GM18951 (cell line): ENCODE data around the gene KRT38.

ENCODE experiments used
- POLR2A ChIP-seq: IDR thresholded peaks from 4 replicates; pipeline ENCODE4 v1.6.1; 2011; ENCODE audit warnings: mild to moderate bottlenecking; ENCODE audit not compliant: insufficient read length, insufficient read depth; ENCODE audit errors: extremely low read depth
- in situ Hi-C: fragments of 300-500 bp; cut with MboI; formaldehyde crosslinking; loops from one replicate; pipeline ENCODE4 v1.12.0; 2022; ENCODE audit warnings: low sequenced_read_pairs, mixed read lengths, inconsistent platforms; ENCODE audit not compliant: unreplicated experiment

KRT38 gene

GRCh38 chr17:41474863-41475262 lies 34.1 kb upstream of the KRT38 start:
- TF ChIP-seq POLR2A: no peak
- in situ Hi-C loops: no loop called here

- TF ChIP-seq POLR2A: no peak
- in situ Hi-C loops: no loop called here
Measured at GRCh38 chr17:41468346-41468745, 27.6 kb upstream of the KRT38 start.

GRCh38 chr17:41467561-41467960 lies 26.8 kb upstream of the KRT38 start:
- TF ChIP-seq POLR2A: no peak
- in situ Hi-C loops: no loop called here

- in situ Hi-C loops: no loop called here
- no peak for TF ChIP-seq POLR2A
Measured at GRCh38 chr17:41466988-41467387, 26.2 kb upstream of the KRT38 start, which contains the start of gene KRT32. TSS of gene KRT32 (minus strand) at chr17:41467386. CDS start at chr17:41467325, 61 bp downstream.

- in situ Hi-C loops: no loop called here
Measured at GRCh38 chr17:41464682-41465081, 23.9 kb upstream of the KRT38 start.

GRCh38 chr17:41464173-41464572 lies 23.4 kb upstream of the KRT38 start:
- TF ChIP-seq POLR2A: no peak
- in situ Hi-C loops: no loop called here

More at GRCh38 chr17:41464682-41465081, 23.9 kb upstream of the KRT38 start:
- no peak for TF ChIP-seq POLR2A

GRCh38 chr17:41463746-41464145 lies 23.0 kb upstream of the KRT38 start:
- in situ Hi-C loops: no loop called here
- TF ChIP-seq POLR2A: no peak

- in situ Hi-C loops: no loop called here
- TF ChIP-seq POLR2A: no peak
Measured at GRCh38 chr17:41462705-41463104, 21.9 kb upstream of the KRT38 start.

- in situ Hi-C loops: no loop called here
- TF ChIP-seq POLR2A: no peak
Measured at GRCh38 chr17:41457676-41458075, 16.9 kb upstream of the KRT38 start.

- in situ Hi-C loops: no loop called here
- TF ChIP-seq POLR2A: no peak
Measured at GRCh38 chr17:41456204-41456603, 15.4 kb upstream of the KRT38 start.

- in situ Hi-C loops: no loop called here
- no peak for TF ChIP-seq POLR2A
Measured at GRCh38 chr17:41455236-41455635, 14.5 kb upstream of the KRT38 start.

GRCh38 chr17:41453066-41453465 lies 12.3 kb upstream of the KRT38 start:
- in situ Hi-C loops: no loop called here

GRCh38 chr17:41452281-41452680 lies 11.5 kb upstream of the KRT38 start:
- TF ChIP-seq POLR2A: no peak
- in situ Hi-C loops: no loop called here

More at GRCh38 chr17:41453066-41453465, 12.3 kb upstream of the KRT38 start:
- no peak for TF ChIP-seq POLR2A

- in situ Hi-C loops: no loop called here
- no peak for TF ChIP-seq POLR2A
Measured at GRCh38 chr17:41451154-41451728, 10.5 kb upstream of the KRT38 start.

GRCh38 chr17:41449008-41449407 lies 8.2 kb upstream of the KRT38 start:
- in situ Hi-C loops: no loop called here
- TF ChIP-seq POLR2A: no peak
